NCI-H1105 (cell line): ENCODE measurements around the gene DLG5.
"Not testable (repeated sequence)": the region's sequence is repeated elsewhere in the genome, so short reads cannot be mapped to it uniquely, and the experiment has no call there.

ENCODE experiments used
- DNase-seq: peaks from one replicate; lab custom pipeline; 2025; lab: John Stamatoyannopoulos, UW

Gene DLG5

GRCh38 chr10:77791506-77791905, 135.0 kb downstream of the DLG5 start:
- no peak for DNase-seq

- no peak for DNase-seq
These were observed 136.7 kb downstream of the DLG5 start for GRCh38 chr10:77789861-77790260.

GRCh38 chr10:77789016-77789415, 137.5 kb downstream of the DLG5 start:
- DNase-seq, result no peak

- no peak for DNase-seq
These were observed 138.0 kb downstream of the DLG5 start for GRCh38 chr10:77788496-77789010.

GRCh38 chr10:77787440-77787839, 139.1 kb downstream of the DLG5 start:
- DNase-seq, result no peak

- no peak for DNase-seq
These were observed 141.7 kb downstream of the DLG5 start for GRCh38 chr10:77784856-77785255.

- no peak for DNase-seq
These were observed 144.1 kb downstream of the DLG5 start for GRCh38 chr10:77782328-77783061.

GRCh38 chr10:77781451-77782327, 144.9 kb downstream of the DLG5 start:
- no peak for DNase-seq

- DNase-seq, result no peak
These were observed 146.4 kb downstream of the DLG5 start for GRCh38 chr10:77780180-77780579.

- DNase-seq, result no peak
These were observed 150.1 kb downstream of the DLG5 start for GRCh38 chr10:77776487-77776886.

GRCh38 chr10:77774940-77775391, 151.6 kb downstream of the DLG5 start:
- no peak for DNase-seq

GRCh38 chr10:77773631-77774426, 152.7 kb downstream of the DLG5 start:
- no peak for DNase-seq

GRCh38 chr10:77772852-77773600, 153.5 kb downstream of the DLG5 start:
- not testable (repeated sequence) for DNase-seq

GRCh38 chr10:77771851-77772250, 154.7 kb downstream of the DLG5 start:
- DNase-seq, result no peak

- DNase-seq, result no peak
These were observed 155.1 kb downstream of the DLG5 start for GRCh38 chr10:77771450-77771849.

GRCh38 chr10:77770868-77771175, 155.7 kb downstream of the DLG5 start:
- DNase-seq, result no peak

GRCh38 chr10:77770081-77770867, 156.3 kb downstream of the DLG5 start:
- DNase-seq, result peak; percentile 1

- DNase-seq, result no peak
These were observed 158.5 kb downstream of the DLG5 start for GRCh38 chr10:77768039-77768438.

- DNase-seq, result no peak
These were observed 162.8 kb downstream of the DLG5 start for GRCh38 chr10:77763453-77764430.
